GM23338 (cell line): Measurements from ENCODE around the gene CFAP251. TPM values are rescaled to one million over a fixed set of nuclear protein-coding genes. Genes with fewer than 3 reads are reported as not detected.

Source experiments
- ATAC-seq: fragments of 200-7000 bp; cut with Tn5 transposase; 3 replicates; pipeline ENCODE4 v1.9.1; 2020
- DNase-seq: peaks from one replicate; pipeline ENCODE4 v3.0.0-alpha.2; 2015; ENCODE audit warnings: low spot score
- H2AFZ ChIP-seq: fragments of 200-600 bp; sonication (generic); 2 replicates; pipeline ENCODE4 v1.8.0; 2016; ENCODE audit warnings: antibody characterized with exemption, mild to moderate bottlenecking, moderate library complexity
- H3F3A ChIP-seq: fragments of 200-600 bp; sonication (generic); replicated peaks from 2 replicates; pipeline ENCODE4 v1.8.0; 2017; ENCODE audit warnings: antibody characterized with exemption, mixed run types, low read depth
- H3K27ac ChIP-seq: fragments of 200-600 bp; sonication (generic); 2 replicates; pipeline ENCODE4 v1.6.1; 2016; ENCODE audit warnings: low read depth
- H3K27me3 ChIP-seq: fragments of 200-600 bp; sonication (generic); 2 replicates; pipeline ENCODE4 v1.8.0; 2016; ENCODE audit warnings: mild to moderate bottlenecking, mixed run types, moderate library complexity; ENCODE audit not compliant: insufficient read depth
- H3K36me3 ChIP-seq: fragments of 200-600 bp; sonication (generic); 2 replicates; pipeline ENCODE4 v1.8.0; 2016; ENCODE audit warnings: mild to moderate bottlenecking; ENCODE audit not compliant: insufficient read depth
- H3K4me1 ChIP-seq: fragments of 200-600 bp; sonication (generic); 2 replicates; pipeline ENCODE4 v1.8.0; 2016; ENCODE audit warnings: mild to moderate bottlenecking, moderate library complexity; ENCODE audit not compliant: insufficient read depth
- H3K4me2 ChIP-seq: fragments of 200-600 bp; sonication (generic); 2 replicates; pipeline ENCODE4 v1.7.1; 2017; ENCODE audit warnings: mixed run types
- H3K4me3 ChIP-seq: fragments of 200-600 bp; sonication (generic); 2 replicates; pipeline ENCODE4 v1.6.1; 2016; ENCODE audit warnings: mixed run types
- H3K79me2 ChIP-seq: fragments of 200-600 bp; sonication (generic); replicated peaks from 2 replicates; pipeline ENCODE4 v1.8.0; 2017; ENCODE audit warnings: mild to moderate bottlenecking; ENCODE audit not compliant: insufficient read depth
- H3K9me2 ChIP-seq: fragments of 200-600 bp; sonication (generic); 2 replicates; pipeline ENCODE4 v1.8.0; 2017; ENCODE audit not compliant: insufficient read depth
- H4K20me1 ChIP-seq: fragments of 200-600 bp; sonication (generic); replicated peaks from 2 replicates; pipeline ENCODE4 v1.8.0; 2017; ENCODE audit warnings: mild to moderate bottlenecking; ENCODE audit not compliant: insufficient read depth
- H3K27ac Mint-ChIP-seq: 2 replicates; pipeline ENCODE4 v1.8.0; 2020; ENCODE audit warnings: inconsistent platforms, mild to moderate bottlenecking, moderate library complexity, mixed read lengths
- H3K27me3 Mint-ChIP-seq: 3 replicates; pipeline ENCODE4 v1.8.0; 2022; ENCODE audit warnings: low read depth, mild to moderate bottlenecking, moderate library complexity, mixed read lengths, inconsistent platforms; ENCODE audit not compliant: insufficient read depth, poor library complexity
- H3K36me3 Mint-ChIP-seq: 3 replicates; pipeline ENCODE4 v1.8.0; 2021; ENCODE audit warnings: low read depth, mild to moderate bottlenecking, inconsistent platforms, moderate library complexity, mixed read lengths
- H3K4me1 Mint-ChIP-seq: 3 replicates; pipeline ENCODE4 v1.8.0; 2020; ENCODE audit warnings: mild to moderate bottlenecking, inconsistent platforms, mixed read lengths
- H3K4me3 Mint-ChIP-seq: 3 replicates; pipeline ENCODE4 v1.8.0; 2021; ENCODE audit warnings: moderate library complexity, mild to moderate bottlenecking, inconsistent platforms, mixed read lengths
- H3K9me3 Mint-ChIP-seq: 3 replicates; pipeline ENCODE4 v1.8.0; 2020; ENCODE audit warnings: moderate library complexity, mild to moderate bottlenecking, inconsistent platforms, mixed read lengths
- EZH2 ChIP-seq: fragments of 200-600 bp; sonication (generic); IDR thresholded peaks from one replicate; pipeline ENCODE4 v1.8.0; 2017; ENCODE audit warnings: antibody characterized with exemption, mild to moderate bottlenecking, low read depth; ENCODE audit not compliant: unreplicated experiment
- EZH2phosphoT487 ChIP-seq: fragments of 200-600 bp; sonication (generic); IDR thresholded peaks from one replicate; pipeline ENCODE4 v1.8.1; 2018; ENCODE audit warnings: antibody characterized with exemption; ENCODE audit not compliant: unreplicated experiment
- NANOG ChIP-seq: IDR thresholded peaks from 2 replicates; pipeline ENCODE4 v1.6.1; 2016; ENCODE audit warnings: antibody characterized with exemption, borderline replicate concordance
- POLR2AphosphoS5 ChIP-seq: IDR thresholded peaks from 2 replicates; pipeline ENCODE4 v1.6.1; 2016; ENCODE audit warnings: antibody characterized with exemption, low read depth
- STAT1 ChIP-seq: IDR thresholded peaks from one replicate; pipeline ENCODE4 v1.6.1; 2016; ENCODE audit warnings: antibody characterized with exemption; ENCODE audit not compliant: unreplicated experiment
- ZNF331 ChIP-seq: fragments of 250-450 bp; sonication (Bioruptor Pico); IDR thresholded peaks from 2 replicates; pipeline ENCODE4 v1.5.0; 2020; ENCODE audit warnings: low read depth, mild to moderate bottlenecking, moderate library complexity
- polyA plus RNA-seq: library from polyadenylated mRNA; unstranded; fragments of >200 nt; fragmentation: Nextera tagmentation; extraction: Ambion mirVana; gene quantifications from 2 replicates; pipeline ENCODE4 v1.2.1, GENCODE V29; 2016
- total RNA-seq: library from RNA; depleted of rRNA; stranded (reverse); fragments of >200 nt; shearing (Covaris generic); gene quantifications from 2 replicates; pipeline ENCODE4 v1.2.3, GENCODE V29; 2014
- TF ChIP-seq, protein P1 (sequence below): fragments of 250-450 bp; sonication (Bioruptor Pico); IDR thresholded peaks from 2 replicates; pipeline ENCODE4 v1.5.0; 2020; ENCODE audit warnings: mild to moderate bottlenecking, moderate library complexity
- TF ChIP-seq, protein P2 (sequence below), 2 experiments: fragments of 200-600 bp in 1 of 2; sonication (generic) in 1 of 2; conservative IDR thresholded peaks; 2 replicates each; pipeline versions ENCODE4 v1.5.1 to v1.6.1; 2016 to 2017; ENCODE audit warnings: antibody characterized with exemption in 2 of 2, low read depth in 2 of 2, mild to moderate bottlenecking in 2 of 2, moderate library complexity in 1 of 2
- TF ChIP-seq, protein P3 (sequence below): IDR thresholded peaks from 2 replicates; pipeline ENCODE4 v1.6.1; 2016; ENCODE audit warnings: antibody characterized with exemption

Gene CFAP251
- total and polyA plus RNA-seq, 2 experiments from 2014 or later = 1.4 to 2.5 TPM

DNA sequence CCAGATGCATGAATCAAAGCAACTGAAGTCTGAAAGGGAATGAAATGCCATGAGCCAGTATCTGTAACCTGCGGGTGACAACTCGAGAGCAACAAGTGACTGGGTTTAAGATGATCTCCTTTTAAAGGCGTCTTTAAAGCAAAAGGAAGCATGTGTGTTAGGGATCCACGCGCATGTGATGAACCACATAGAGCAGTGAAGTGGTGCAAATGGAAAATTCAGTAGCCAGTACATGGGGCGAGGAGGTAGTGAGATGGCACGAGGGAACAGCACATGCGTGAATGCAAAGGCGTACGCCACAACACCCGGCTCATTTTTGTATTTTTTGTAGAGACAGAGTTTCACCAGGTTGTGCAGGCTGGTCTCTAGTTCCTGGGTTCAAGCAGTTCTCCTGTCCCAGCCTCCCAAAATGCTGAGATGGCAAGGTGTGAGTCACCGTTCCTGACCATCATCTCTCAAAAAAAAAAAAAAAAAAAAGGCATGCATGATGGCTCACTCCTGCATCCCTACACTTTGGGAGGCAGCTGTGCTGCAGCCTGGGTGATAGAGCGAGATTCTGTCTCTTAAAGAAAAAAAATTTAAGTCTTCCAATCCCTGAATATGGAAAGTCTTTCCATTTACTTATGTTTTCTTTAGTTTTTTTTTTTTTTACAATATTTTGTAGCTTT, 78.7 kb downstream of the CFAP251 start (continued):
- TF ChIP-seq, protein P1, sequence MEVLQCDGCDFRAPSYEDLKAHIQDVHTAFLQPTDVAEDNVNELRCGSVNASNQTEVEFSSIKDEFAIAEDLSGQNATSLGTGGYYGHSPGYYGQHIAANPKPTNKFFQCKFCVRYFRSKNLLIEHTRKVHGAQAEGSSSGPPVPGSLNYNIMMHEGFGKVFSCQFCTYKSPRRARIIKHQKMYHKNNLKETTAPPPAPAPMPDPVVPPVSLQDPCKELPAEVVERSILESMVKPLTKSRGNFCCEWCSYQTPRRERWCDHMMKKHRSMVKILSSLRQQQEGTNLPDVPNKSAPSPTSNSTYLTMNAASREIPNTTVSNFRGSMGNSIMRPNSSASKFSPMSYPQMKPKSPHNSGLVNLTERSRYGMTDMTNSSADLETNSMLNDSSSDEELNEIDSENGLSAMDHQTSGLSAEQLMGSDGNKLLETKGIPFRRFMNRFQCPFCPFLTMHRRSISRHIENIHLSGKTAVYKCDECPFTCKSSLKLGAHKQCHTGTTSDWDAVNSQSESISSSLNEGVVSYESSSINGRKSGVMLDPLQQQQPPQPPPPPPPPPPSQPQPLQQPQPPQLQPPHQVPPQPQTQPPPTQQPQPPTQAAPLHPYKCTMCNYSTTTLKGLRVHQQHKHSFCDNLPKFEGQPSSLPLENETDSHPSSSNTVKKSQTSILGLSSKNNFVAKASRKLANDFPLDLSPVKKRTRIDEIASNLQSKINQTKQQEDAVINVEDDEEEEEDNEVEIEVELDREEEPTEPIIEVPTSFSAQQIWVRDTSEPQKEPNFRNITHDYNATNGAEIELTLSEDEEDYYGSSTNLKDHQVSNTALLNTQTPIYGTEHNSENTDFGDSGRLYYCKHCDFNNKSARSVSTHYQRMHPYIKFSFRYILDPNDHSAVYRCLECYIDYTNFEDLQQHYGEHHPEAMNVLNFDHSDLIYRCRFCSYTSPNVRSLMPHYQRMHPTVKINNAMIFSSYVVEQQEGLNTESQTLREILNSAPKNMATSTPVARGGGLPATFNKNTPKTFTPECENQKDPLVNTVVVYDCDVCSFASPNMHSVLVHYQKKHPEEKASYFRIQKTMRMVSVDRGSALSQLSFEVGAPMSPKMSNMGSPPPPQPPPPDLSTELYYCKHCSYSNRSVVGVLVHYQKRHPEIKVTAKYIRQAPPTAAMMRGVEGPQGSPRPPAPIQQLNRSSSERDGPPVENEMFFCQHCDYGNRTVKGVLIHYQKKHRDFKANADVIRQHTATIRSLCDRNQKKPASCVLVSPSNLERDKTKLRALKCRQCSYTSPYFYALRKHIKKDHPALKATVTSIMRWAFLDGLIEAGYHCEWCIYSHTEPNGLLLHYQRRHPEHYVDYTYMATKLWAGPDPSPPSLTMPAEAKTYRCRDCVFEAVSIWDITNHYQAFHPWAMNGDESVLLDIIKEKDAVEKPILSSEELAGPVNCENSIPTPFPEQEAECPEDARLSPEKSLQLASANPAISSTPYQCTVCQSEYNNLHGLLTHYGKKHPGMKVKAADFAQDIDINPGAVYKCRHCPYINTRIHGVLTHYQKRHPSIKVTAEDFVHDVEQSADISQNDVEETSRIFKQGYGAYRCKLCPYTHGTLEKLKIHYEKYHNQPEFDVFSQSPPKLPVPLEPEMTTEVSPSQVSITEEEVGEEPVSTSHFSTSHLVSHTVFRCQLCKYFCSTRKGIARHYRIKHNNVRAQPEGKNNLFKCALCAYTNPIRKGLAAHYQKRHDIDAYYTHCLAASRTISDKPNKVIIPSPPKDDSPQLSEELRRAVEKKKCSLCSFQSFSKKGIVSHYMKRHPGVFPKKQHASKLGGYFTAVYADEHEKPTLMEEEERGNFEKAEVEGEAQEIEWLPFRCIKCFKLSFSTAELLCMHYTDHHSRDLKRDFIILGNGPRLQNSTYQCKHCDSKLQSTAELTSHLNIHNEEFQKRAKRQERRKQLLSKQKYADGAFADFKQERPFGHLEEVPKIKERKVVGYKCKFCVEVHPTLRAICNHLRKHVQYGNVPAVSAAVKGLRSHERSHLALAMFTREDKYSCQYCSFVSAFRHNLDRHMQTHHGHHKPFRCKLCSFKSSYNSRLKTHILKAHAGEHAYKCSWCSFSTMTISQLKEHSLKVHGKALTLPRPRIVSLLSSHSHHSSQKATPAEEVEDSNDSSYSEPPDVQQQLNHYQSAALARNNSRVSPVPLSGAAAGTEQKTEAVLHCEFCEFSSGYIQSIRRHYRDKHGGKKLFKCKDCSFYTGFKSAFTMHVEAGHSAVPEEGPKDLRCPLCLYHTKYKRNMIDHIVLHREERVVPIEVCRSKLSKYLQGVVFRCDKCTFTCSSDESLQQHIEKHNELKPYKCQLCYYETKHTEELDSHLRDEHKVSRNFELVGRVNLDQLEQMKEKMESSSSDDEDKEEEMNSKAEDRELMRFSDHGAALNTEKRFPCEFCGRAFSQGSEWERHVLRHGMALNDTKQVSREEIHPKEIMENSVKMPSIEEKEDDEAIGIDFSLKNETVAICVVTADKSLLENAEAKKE = no peak
- TF ChIP-seq NANOG (no peak), EZH2phosphoT487 (no peak), EZH2 (no peak), ZNF331 (CRISPR knock-in tag) (no peak), STAT1 (no peak)

DNA sequence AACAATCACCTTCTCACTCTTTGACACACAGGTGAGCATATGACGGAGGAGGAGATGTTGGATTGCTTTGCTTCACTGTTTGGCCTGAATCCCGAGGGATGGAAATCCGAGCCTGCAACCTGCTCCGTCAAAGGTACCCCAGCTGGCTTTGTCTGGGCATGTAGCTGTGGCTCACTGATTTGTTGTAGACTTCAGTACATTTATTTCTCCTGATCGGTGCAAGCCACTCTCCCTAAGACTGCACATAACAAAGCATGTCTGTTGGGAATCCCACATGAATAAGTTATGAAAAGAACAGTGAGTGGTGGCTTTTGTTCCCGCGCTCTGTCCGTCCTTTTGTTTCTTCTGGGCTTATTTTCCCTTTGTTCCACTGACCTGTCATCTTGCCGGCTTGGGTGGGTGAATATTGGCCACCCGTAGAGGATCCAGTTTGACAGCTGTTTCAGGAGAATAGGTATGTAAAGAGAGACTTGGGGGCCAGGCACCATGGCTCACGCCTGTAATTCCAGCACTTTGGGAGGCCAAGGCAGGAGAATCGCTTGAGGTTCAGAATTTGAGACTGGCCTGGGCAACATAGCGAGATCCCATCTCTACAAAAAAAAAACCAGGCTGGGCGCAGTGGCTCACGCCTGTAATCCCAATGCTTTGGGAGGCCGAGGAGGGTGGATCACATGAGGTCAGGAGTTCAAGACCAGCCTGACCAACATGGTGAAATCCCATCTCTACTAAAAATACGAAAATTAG, 83.2 kb downstream of the CFAP251 start:
- Mint-ChIP-seq H3K4me1 (peaks cover 6% of the 10 kb centered on the region; the same call in 2 of the 3 replicates), H3K27ac (no peak overlapping the region), H3K4me3 (no peak overlapping the region), H3K27me3 (peaks cover 2% of the 10 kb centered on the region), H3K36me3 (no peaks in the 10 kb centered on the region), H3K9me3 (peaks cover 5% of the 10 kb centered on the region; the same call in 1 of the 3 replicates)
- H2AFZ ChIP-seq = peak overlapping the region; percentile 17; the same call in 1 of the 2 replicates
- H3K4me2 ChIP-seq = no peak overlapping the region
- no peaks in the 10 kb centered on the region for H3F3A ChIP-seq
- H3K4me1 ChIP-seq = no peaks in the 10 kb centered on the region
- H3K79me2 ChIP-seq = no peaks in the 10 kb centered on the region
- H3K9me2 ChIP-seq = no peaks in the 10 kb centered on the region
- H3K4me3 ChIP-seq = no peak overlapping the region
- ATAC-seq (peak; percentile 88), DNase-seq (peak; percentile 39)
- H3K36me3 ChIP-seq = no peaks in the 10 kb centered on the region
- no peaks in the 10 kb centered on the region for H4K20me1 ChIP-seq
- H3K27ac ChIP-seq = no peak overlapping the region
- no peaks in the 10 kb centered on the region for H3K27me3 ChIP-seq
- TF ChIP-seq, protein P2, sequence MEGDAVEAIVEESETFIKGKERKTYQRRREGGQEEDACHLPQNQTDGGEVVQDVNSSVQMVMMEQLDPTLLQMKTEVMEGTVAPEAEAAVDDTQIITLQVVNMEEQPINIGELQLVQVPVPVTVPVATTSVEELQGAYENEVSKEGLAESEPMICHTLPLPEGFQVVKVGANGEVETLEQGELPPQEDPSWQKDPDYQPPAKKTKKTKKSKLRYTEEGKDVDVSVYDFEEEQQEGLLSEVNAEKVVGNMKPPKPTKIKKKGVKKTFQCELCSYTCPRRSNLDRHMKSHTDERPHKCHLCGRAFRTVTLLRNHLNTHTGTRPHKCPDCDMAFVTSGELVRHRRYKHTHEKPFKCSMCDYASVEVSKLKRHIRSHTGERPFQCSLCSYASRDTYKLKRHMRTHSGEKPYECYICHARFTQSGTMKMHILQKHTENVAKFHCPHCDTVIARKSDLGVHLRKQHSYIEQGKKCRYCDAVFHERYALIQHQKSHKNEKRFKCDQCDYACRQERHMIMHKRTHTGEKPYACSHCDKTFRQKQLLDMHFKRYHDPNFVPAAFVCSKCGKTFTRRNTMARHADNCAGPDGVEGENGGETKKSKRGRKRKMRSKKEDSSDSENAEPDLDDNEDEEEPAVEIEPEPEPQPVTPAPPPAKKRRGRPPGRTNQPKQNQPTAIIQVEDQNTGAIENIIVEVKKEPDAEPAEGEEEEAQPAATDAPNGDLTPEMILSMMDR (conservative IDR thresholded peaks at IDR 0.05; ENCODE audit: low read depth in 2 of 2) = no peak
- TF ChIP-seq ZNF331 (CRISPR knock-in tag) = no peak
- TF ChIP-seq NANOG = no peak
- TF ChIP-seq, protein P3, sequence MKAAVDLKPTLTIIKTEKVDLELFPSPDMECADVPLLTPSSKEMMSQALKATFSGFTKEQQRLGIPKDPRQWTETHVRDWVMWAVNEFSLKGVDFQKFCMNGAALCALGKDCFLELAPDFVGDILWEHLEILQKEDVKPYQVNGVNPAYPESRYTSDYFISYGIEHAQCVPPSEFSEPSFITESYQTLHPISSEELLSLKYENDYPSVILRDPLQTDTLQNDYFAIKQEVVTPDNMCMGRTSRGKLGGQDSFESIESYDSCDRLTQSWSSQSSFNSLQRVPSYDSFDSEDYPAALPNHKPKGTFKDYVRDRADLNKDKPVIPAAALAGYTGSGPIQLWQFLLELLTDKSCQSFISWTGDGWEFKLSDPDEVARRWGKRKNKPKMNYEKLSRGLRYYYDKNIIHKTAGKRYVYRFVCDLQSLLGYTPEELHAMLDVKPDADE = no peak
- TF ChIP-seq STAT1 = no peak
- no peak for TF ChIP-seq POLR2AphosphoS5
- TF ChIP-seq EZH2 = no peak
- TF ChIP-seq EZH2phosphoT487 = no peak
